GM18508 (cell line): ENCODE results near the gene PPP2R2C.
A peak's percentile ranks its signal among the peaks of the same experiment; 100 is the strongest.

Experiments used
- ATAC-seq: cut with Tn5 transposase; IDR thresholded peaks from one replicate; pipeline ENCODE4 v1.9.1; 2021; ENCODE audit warnings: moderate number of reproducible peaks; ENCODE audit not compliant: insufficient read depth, unreplicated experiment

Gene PPP2R2C

DNA sequence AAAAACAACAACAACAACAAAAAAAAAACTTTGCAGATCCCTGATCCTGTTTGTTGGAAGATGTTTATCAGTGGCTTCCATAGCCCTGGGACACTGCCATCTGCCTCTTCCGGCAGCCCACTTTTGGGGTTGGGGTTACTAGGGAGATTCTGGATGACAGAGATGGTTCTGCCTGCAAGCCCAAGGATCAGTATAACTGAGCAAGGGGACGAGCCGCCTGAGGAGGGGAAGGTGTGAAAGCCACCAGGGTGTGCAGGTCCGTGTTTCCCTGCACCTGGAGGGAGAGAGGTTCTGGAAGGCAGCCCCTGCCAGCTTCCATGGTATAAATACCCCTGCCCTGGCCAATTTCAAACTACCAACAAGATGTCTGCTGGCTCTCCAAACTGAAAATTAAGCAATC is 41.5 kb downstream of the PPP2R2C start:
- ATAC-seq = no peak

DNA sequence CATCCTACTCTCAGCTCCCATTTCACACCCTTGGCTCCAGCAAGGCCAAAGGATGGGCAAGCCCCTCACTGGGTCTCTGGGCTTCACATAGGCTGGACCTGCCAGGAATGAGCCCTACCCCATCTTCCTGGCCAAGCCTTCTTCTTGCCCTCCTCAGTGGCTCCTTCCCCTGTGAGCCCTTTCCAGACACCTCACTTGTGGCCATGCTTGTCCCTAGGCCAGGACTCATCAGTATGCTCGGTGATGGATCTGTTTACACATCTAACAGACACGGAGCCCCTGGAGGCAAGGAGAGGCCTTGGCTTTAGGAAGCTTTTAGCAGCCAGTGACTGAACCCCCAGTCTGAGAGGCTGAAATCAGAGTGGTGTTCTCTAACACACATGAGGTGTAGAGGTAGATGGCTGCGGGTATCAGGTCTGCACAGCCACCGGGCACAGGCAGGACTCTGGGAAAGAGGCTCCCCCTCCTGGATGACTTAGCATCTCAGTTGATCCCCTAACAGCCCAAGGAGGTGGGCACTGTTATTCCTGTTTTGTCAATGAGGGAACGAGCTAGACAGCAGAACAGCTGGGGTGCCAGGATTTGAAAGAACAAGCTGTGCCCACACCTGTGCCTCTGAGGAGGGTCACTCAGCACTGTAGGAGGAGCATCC is 44.8 kb downstream of the PPP2R2C start:
- no peak for ATAC-seq

DNA sequence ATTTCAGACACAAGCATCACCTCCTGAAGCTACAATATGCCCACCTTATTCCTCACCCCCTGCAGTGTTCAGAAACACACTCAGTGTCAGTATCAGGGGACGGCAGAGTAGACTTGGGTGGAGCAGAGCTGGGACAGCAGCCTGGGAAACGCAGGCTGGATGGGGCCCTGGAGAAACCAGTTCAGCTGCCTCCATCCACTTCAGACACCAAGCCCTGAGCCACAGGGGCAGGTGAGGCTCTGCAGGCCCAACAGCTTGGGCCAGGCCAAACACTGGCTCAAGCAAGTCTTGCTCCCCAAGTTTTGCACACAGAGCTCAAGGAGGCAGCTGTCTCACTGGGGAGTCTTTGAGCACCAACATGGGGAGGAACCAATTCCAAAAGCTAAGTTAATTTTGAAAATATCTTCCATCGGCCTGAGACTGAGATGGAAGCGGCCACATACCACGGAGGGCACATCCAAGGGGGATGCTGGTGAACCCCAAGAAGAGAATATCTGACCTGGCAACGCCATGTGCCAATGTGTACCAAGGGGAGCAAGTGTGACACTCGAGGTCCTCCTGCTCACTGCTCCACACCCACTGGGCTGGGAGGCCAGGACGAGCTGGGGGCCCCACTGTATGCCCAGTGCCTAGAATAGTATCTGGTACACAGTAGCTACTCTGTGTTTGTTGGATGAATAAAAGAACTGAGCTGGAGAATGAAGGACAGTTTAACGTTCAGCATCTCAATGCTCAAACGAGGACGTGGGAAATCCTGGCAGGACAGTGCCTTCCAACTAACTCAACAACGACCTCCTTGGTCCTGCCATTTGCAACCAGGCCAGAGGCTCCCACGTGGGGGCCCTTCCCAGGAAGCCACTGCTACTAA is 45.6 kb downstream of the PPP2R2C start:
- no peak for ATAC-seq

DNA sequence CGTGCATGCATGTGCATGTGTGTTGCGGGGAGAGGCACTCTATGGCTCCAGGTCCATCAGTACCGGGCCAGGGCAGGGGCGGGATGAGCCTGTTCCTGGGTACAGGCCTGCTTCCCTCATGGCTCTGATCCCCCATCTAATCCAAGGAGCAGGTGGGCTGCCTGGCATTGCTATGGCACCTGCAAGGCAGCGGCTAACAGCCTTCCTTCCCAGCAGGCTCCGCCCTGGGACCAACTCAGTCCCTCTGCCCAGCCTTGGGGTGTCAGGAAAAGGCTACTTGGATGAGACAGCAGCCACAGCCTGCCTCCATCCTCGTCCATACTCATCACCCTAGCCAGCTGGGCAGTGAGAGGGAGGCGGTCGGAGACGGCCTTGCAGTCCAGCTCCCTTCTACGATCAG is 46.5 kb downstream of the PPP2R2C start:
- ATAC-seq = no peak

DNA sequence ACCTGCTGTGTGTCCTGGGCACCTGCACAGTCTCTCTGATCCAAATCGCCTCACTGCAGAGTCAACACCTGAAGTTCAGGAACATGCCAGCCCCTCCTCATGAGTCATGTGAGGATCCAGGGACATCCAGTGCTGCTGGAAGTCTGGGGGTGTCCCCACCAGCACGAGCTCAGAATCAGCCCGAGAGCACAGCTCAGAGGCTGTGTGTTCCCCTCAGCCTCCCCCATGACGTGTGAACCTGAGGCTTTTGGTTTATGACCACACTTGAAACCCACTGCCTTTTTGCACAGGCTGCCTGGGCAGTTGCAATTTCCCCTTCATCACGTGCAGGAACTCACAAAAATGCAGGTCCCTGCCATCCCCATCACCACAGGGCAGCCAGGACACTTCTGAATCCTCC is 47.1 kb downstream of the PPP2R2C start:
- no peak for ATAC-seq

DNA sequence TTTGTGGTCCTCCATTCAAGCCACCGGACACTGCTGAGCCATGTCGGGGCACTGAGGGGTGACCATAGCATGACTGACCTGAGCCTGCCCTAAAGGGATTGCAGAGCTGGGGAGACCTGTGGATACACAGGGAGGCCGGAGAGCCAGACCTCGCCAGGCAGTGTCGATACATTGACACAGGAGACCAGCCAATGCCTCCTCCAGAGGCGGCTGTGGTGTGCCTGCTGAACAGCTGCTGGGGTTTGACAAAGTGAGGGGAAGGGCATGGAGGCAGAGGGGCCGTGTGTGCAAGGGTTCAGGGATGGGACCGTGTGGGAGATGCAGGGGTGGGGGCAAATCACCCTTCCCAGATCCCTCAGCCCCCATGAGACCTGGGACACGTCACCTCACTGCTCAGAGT is 48.0 kb downstream of the PPP2R2C start:
- ATAC-seq = no peak

DNA sequence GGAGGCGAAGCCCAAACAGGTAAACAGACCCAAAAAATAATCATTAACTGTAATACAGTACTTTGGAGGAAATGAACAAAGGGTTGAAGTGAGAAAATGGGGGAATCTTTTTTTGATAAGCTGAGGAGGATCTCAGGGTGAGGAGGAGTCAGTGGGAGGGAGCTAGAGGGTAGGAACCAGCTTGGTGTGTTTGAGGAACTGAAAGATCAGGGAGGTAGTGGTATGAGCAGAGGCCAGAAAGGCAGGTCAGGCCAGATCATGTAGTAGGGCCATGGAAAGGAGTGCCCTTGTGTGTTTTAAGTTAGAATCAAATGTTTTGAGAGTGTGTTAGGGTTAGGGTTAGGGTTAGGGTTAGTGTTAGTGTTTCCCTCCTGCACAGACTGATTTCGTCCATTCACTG is 48.8 kb downstream of the PPP2R2C start:
- peak; percentile 94 for ATAC-seq

DNA sequence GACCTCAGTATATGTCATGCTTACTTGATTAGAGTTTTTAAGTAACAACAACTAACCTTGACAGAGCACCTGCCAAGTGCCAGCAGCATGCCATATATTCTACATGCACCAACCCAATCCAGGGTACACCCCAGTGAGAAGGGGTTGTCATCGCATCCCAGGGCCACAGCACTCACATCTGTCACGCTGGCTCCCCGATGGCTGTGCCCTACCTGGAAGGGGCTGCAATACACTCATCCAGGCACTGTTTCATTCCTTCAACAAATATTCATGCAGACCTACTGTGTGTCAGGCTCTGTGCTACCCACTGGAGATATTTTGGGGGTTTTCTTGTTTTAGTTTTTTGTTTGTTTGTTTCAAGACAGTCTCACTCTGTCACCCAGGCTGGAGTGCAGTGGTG is 49.5 kb downstream of the PPP2R2C start:
- no peak for ATAC-seq

DNA sequence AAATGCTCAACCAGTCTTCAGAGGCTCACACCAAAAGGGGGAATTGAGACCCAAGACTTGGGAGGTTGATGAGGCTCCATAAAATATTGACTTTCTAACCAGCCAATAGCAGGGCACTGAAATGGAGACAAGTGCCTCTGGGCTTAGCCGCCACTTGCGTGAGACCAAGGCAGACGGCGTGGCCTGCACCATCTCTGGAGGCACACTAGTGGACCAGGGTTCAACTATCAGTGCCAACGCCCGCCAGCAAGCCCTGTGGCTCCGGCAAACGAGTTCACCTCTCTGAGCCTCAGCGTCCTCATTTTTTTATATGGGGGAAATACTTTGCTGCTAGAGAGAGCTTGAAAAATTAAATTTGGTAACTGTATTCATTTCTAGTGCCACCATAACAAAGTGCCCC is 50.3 kb downstream of the PPP2R2C start:
- no peak for ATAC-seq

DNA sequence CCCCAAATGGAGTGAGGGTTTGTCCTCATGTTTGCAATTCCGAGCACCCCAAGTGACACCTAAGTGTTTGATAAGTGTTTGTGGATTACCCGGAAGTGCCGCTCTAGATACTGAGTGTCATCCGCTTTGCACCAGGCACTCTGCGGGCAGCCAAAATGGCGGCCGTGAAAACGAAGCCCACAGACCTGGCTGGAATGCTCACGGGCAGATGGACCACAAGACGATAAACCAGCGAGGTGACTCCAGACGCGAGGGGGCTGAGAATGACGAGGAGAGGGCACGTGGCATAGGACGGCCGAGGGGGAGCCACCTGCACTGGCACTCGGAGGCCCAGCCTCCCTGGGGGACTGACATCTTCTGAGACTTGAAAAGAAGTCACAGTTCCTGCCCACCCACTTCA is 51.0 kb downstream of the PPP2R2C start:
- ATAC-seq = no peak

DNA sequence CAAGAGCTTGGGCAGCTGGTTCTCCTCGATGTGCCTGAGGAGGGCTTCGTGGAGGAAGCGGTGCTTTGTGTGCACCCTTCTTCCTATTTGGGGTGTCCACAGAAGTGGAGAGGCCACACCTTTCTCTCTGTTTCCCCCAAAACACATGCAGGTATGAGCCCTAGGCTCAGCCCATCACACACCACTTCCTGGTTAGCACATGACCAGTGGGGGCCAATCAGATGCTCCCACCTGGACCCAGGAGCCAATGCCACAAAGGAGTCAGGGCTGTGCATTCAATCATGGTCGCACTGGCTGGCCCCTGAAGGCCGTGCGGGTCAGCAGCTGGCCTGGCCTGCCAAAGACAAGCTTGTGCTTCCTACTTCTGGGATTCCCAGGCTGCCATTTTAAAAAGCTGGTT is 51.4 kb downstream of the PPP2R2C start:
- ATAC-seq = no peak

DNA sequence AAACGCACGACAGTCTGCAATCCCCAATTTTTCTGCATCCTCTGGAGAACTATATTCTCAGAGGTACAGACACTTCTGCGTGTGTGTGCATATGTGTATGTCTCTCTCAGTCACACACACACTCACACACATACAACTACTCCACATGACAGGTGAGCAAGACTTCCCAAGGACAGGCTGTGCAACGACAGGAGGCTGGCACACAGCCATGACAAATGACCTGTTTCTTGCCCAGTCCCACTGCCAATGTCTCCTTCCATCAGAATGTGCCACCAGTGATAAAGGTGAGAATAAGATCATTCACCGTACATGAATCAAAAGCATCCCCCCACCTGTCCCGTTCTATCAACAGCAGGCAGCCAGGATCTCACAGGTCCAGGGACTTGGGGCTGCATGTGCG is 52.4 kb downstream of the PPP2R2C start:
- ATAC-seq = no peak

DNA sequence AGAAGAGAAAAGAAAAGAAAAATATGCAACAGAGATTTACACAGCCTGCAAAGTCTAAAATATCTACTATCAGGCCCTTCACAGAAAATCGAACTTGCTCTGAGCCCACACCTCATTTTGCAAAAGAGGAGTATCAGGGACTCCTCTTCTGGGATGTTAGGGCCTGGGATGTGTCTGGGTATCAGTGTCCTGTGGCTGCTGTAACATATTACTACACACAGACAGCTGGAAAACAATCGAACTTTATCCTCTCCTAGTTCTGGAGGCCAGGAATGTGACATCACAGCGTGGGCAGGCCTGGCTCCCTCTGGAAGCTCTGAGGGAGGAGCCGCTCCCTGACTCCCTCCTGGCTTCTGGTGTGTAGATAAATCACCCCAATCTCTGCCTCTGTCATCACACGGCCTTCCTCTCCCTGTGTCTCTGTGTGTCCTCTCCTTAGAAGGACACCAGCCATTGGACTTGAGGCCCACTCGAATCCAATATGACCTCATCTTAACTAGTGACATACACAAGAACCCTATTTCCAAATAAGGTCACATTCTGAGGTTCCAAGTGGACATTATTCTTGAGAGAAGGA is 52.9 kb downstream of the PPP2R2C start:
- ATAC-seq = no peak

DNA sequence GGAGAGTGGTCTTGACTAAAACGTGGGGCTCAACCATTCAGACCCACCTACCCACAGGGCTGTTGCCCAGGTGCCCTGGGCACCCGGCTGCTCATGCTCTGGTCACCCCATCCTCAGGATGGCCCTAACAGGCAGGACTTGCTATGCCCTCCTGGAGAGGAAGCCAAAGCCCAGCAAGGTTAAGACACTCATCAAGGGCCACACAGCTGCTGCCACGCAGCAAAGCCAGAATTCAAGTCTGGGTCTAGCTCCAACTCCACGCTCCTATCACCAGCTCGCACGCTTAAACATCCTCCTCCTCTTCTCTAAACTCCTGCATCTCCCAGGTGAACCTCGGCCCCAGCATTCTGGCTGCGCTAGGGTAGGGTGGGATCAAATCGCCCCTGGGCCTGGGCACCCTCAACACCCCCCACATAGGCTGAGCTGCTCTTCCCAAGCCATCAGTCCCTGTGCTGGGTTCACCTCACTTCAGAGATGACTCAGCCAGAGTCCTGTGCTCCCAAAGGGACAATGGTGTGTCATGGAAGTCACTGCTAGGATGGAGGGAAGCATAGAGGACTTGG is 54.1 kb downstream of the PPP2R2C start:
- ATAC-seq = no peak

DNA sequence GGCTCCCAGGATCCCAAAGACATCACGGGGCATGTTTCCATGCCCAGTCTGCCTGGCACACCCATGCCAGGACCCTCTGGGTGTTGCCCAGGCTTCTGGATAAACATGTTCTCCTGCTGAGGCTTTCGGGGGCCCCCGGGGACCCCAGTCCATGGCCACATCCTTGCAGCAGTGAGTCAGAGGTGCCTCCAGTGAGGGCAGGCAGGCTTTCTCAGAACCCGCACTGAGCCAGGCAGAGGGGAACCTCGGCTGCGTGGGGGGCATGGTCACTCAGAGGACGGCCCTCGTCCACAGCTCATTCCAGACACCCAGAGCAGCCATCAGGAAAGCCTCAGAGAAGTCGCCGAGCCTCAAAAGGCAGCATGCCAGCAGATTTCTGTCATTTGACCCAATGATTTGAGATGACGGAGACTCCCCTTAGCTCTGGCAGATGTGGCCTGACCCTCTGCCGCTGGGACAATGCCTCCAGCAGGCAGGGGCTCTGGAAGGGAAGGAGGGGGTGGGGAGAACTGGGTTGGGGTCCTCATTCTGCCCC is 54.8 kb downstream of the PPP2R2C start:
- no peak for ATAC-seq

DNA sequence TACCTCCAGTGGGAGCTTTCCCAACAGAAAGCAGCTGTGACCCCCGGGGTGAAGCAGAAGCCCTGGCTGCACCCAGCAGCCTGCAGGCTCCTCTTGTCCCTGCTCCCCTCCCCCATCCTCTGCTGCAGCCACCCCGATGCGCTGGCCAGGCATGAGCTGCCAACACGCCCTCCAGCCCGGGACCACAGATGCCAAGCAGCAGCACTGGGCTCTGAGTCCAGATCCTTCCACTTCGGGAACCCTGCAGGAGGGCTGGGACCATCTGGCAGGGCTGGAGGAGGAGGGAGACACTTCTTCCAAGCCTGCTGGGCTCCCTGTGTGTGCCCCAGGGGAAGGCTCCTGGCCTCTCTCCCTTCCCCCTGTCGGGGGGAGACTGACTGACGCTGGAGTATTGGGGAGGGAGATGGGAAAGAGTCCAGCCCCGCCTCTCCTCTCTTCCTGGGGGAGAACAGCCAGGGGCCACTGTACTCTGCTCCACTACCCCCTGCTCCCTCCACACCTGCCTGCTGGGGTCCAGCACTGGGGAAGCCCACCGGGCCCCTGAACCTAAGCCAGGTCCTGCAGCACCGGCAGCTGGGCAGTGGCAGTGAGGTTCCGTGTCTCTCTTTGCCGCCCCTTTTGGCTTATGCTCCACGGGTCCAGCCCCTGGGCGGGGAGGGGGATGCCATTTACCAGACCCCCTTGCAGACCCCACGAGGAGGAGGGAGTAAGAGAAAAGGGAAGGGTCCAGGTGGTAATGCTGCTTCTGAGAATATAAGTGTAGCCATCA is 55.7 kb downstream of the PPP2R2C start:
- no peak for ATAC-seq

DNA sequence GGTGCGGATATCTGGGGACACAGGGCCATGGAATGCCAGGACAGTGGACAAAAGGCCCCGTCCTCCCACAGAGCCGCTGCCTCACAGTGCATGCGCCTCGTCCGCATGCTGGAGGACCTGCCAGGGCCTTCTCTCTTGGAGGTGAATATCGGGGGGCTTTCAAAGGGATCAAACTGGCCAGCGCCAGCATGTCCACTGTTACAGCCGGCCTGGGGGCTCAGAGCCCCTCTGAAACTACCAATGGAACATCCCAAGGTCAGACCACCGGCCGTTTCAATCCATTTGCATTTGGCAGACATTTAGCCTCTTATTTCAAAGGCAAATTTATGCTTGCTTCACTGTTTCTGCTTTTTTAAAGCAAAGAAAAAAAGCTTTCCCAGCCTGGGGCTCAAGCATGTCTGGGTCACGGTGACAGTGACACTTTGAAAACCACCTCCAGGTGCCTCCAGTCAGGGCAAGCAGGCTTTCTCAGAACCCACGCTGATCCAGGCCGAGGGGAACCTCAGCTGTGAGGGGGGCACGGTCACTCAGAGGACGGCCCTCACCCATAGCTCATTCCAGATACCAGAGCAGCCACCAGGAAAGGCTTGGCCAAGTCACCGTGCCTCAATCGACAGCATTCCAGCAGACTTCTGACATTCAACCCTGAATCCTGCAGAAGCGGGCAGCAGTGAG is 57.2 kb downstream of the PPP2R2C start:
- ATAC-seq = no peak

DNA sequence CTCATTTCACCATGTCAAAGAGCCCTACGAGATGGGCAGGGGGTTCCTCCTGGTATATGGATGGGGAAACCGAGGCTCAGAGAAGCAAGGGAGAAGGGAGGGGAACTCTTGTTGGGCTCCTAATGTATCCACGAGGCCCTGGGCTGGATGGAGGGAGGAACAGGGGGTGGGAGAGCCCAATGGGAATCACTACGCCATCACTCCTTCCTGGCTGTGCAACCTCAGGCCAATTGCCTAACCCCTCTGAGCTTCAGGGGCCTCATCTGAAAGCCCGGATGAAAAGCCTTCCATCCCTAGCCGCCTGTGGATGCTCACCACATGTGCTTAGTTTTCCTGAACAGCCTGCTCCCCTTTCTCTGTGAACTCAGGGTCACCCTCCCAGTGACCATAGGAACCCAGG is 57.8 kb downstream of the PPP2R2C start:
- no peak for ATAC-seq

DNA sequence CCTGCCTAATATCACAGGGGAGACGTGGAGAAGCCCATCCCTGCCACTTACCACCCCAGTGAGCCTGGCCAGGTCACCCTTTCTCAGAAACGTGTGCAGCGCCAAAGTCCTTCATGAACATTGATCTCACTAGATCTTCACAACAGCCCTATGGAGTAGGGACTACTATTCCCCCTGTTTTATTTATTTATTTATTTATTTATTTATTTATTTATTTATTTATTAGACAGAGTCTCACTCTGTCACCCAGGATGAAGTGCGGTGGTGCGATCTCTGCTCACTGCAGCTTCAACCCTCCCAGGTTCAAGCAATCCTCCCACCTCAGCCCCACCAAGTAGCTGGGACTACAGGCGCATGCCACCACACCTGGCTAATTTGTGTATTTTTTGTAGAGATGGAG is 61.8 kb downstream of the PPP2R2C start:
- no peak for ATAC-seq

DNA sequence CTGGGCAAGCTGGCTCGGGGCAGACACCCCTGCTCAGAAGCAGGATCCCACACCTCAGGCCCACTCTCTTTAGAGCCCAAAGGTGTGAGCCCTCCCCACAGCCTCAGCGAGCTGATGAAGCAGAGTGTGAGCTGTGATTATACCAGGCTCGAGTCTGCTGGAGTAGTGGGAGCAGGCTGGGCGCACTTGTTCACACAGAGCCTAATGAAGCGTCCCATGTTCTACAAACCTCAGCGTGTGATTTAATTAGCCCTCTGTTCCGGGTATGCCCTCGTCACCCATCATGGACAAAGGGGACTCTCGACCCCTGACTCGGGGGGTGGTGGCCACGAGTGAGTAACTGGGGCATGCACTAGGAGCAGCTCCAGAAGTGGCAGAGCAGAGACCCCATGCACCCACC is 62.3 kb downstream of the PPP2R2C start:
- ATAC-seq = no peak
